SK-N-SH (cell line): ENCODE data around the gene ITPRID1. TPM values are rescaled to one million over a fixed set of nuclear protein-coding genes. Genes with fewer than 3 reads are reported as not detected.

Experiments used
- CTCF ChIA-PET: fragments of 300-600, 350-600 bp; formaldehyde crosslinking; extraction: SDS; loops from one replicate; lab custom pipeline; 2021; lab: Yijun Ruan, JAX
- POLR2A ChIA-PET: fragments of 350-600 bp; sonication (Branson Sonifier 250); formaldehyde crosslinking; extraction: SDS; loops from one replicate; lab custom pipeline; 2020; ENCODE audit warnings: antibody characterized with exemption, inconsistent platforms; lab: Yijun Ruan, JAX
- DNase-seq: peaks from one replicate; pipeline ENCODE4 v3.0.0; 2012
- H2AFZ ChIP-seq: fragments of 200-600 bp; sonication (generic); 2 replicates; pipeline ENCODE4 v1.8.1; 2016; ENCODE audit warnings: antibody characterized with exemption, mild to moderate bottlenecking, low read depth
- H3F3A ChIP-seq: fragments of 200-600 bp; sonication (generic); replicated peaks from 2 replicates; pipeline ENCODE3; 2016; ENCODE audit warnings: antibody characterized with exemption, mild to moderate bottlenecking; ENCODE audit not compliant: insufficient read depth
- H3K27ac ChIP-seq, 2 experiments: fragments of 200-500 bp in 1 of 2; fragments of 200-600 bp in 1 of 2; sonication (Bioruptor generic) in 1 of 2; sonication (generic), shearing (Covaris generic) in 1 of 2; 2 replicates each; pipeline versions ENCODE4 v1.5.1 to v1.6.1; 2014 to 2016; ENCODE audit warnings: low read depth in 2 of 2, inconsistent platforms in 1 of 2, low read length in 1 of 2, mild to moderate bottlenecking in 1 of 2, mixed read lengths in 1 of 2
- H3K27me3 ChIP-seq: fragments of 200-600 bp; sonication (generic), shearing (Covaris generic); 2 replicates; pipeline ENCODE4 v1.6.1; 2016; ENCODE audit warnings: mixed run types; ENCODE audit not compliant: insufficient read depth
- H3K36me3 ChIP-seq, 2 experiments: fragments of 200-500 bp in 1 of 2; fragments of 200-600 bp in 1 of 2; sonication (Bioruptor generic) in 1 of 2; sonication (generic) in 1 of 2; replicated peaks in 1 of 2; 2 replicates each; pipeline versions ENCODE3 to v1.5.1; 2014 to 2016; ENCODE audit warnings: low read length in 1 of 2, mild to moderate bottlenecking in 1 of 2; ENCODE audit not compliant: insufficient read depth in 2 of 2, control insufficient read depth in 1 of 2
- H3K4me1 ChIP-seq, 2 experiments: fragments of 200-500 bp in 1 of 2; fragments of 200-600 bp in 1 of 2; sonication (Bioruptor generic) in 1 of 2; sonication (generic), shearing (Covaris generic) in 1 of 2; 2 replicates each; pipeline versions ENCODE4 v1.5.1 to v1.6.1; 2014 to 2016; ENCODE audit warnings: low read depth in 1 of 2, low read length in 1 of 2, mixed run types in 1 of 2; ENCODE audit not compliant: insufficient read depth in 2 of 2, control insufficient read depth in 1 of 2
- H3K4me2 ChIP-seq: fragments of 200-600 bp; sonication (generic), shearing (Covaris generic); 2 replicates; pipeline ENCODE4 v1.6.1; 2017; ENCODE audit warnings: mixed run types
- H3K4me3 ChIP-seq, 2 experiments: fragments of 200-500 bp in 1 of 2; fragments of 200-600 bp in 1 of 2; sonication (Bioruptor generic) in 1 of 2; sonication (generic), shearing (Covaris generic) in 1 of 2; 2 replicates each; pipeline versions ENCODE4 v1.5.1 to v1.8.1; 2014 to 2016; ENCODE audit warnings: low read depth in 2 of 2, inconsistent platforms in 1 of 2, low read length in 1 of 2, mild to moderate bottlenecking in 1 of 2, mixed read lengths in 1 of 2, moderate library complexity in 1 of 2
- H3K79me2 ChIP-seq: fragments of 200-600 bp; sonication (generic); 2 replicates; pipeline ENCODE4 v1.8.1; 2017; ENCODE audit warnings: mild to moderate bottlenecking; ENCODE audit not compliant: insufficient read depth
- H3K9ac ChIP-seq: fragments of 200-600 bp; sonication (generic); 2 replicates; pipeline ENCODE4 v1.6.1; 2017; ENCODE audit warnings: mixed run types
- H3K9me2 ChIP-seq: fragments of 200-600 bp; sonication (generic); 2 replicates; pipeline ENCODE4 v1.6.1; 2017; ENCODE audit warnings: mixed run types
- H3K9me3 ChIP-seq: fragments of 200-600 bp; sonication (generic); 2 replicates; pipeline ENCODE4 v1.6.1; 2017; ENCODE audit warnings: mixed run types, mild to moderate bottlenecking, moderate library complexity
- H4K20me1 ChIP-seq: fragments of 200-600 bp; sonication (generic); 2 replicates; pipeline ENCODE4 v1.6.1; 2017; ENCODE audit warnings: mild to moderate bottlenecking, mixed run types; ENCODE audit not compliant: insufficient read depth
- CHD2 ChIP-seq: fragments of 150-350 bp; IDR thresholded peaks from 2 replicates; pipeline ENCODE4 v1.6.1; 2018; ENCODE audit warnings: low read length; ENCODE audit not compliant: partially characterized antibody
- ELF1 ChIP-seq: IDR thresholded peaks from 2 replicates; pipeline ENCODE4 v1.4.0; 2012
- EP300 ChIP-seq, 2 experiments: IDR thresholded peaks; 2 replicates each; pipeline versions ENCODE4 v1.4.0 to v1.6.1; 2012; ENCODE audit warnings: borderline replicate concordance in 1 of 2, low read depth in 1 of 2, low read length in 1 of 2
- EZH2phosphoT487 ChIP-seq: fragments of 200-600 bp; sonication (generic); IDR thresholded peaks from 2 replicates; pipeline ENCODE4 v1.6.1; 2017; ENCODE audit warnings: low read depth, mixed run types, mild to moderate bottlenecking, antibody characterized with exemption, moderate library complexity, borderline replicate concordance
- FOSL2 ChIP-seq: IDR thresholded peaks from 2 replicates; pipeline ENCODE4 v1.4.0; 2012; ENCODE audit warnings: low read depth, mild to moderate bottlenecking, moderate library complexity, borderline replicate concordance
- FOXJ3 ChIP-seq: sonication (generic); formaldehyde crosslinking; IDR thresholded peaks from 2 replicates; pipeline ENCODE4 v1.5.1; 2020; ENCODE audit warnings: mild to moderate bottlenecking, missing genetic modification reagents
- FOXM1 ChIP-seq: IDR thresholded peaks from 2 replicates; pipeline ENCODE4 v1.4.0; 2012; ENCODE audit warnings: low read depth, mild to moderate bottlenecking
- GABPA ChIP-seq: IDR thresholded peaks from 2 replicates; pipeline ENCODE4 v1.4.0; 2012; ENCODE audit warnings: low read depth, mild to moderate bottlenecking
- GATA2 ChIP-seq: sonication (generic); formaldehyde crosslinking; IDR thresholded peaks from 2 replicates; pipeline ENCODE4 v1.5.0; 2020; ENCODE audit warnings: mild to moderate bottlenecking, missing genetic modification reagents
- JUND ChIP-seq: IDR thresholded peaks from 2 replicates; pipeline ENCODE4 v1.4.0; 2012
- MEF2A ChIP-seq: IDR thresholded peaks from 2 replicates; pipeline ENCODE4 v1.4.0; 2012; ENCODE audit warnings: low read depth, borderline replicate concordance
- MXI1 ChIP-seq: IDR thresholded peaks from 2 replicates; pipeline ENCODE4 v1.6.1; 2012; ENCODE audit warnings: mild to moderate bottlenecking, low read depth, low read length, improper control_type of control experiment
- NRF1 ChIP-seq: IDR thresholded peaks from 2 replicates; pipeline ENCODE4 v1.6.1; 2012; ENCODE audit warnings: low read depth, mild to moderate bottlenecking, low read length
- PBX3 ChIP-seq: IDR thresholded peaks from 2 replicates; pipeline ENCODE4; 2012
- RAD21 ChIP-seq: IDR thresholded peaks from 2 replicates; pipeline ENCODE4 v1.6.1; 2012; ENCODE audit warnings: mild to moderate bottlenecking, low read length
- RCOR1 ChIP-seq: fragments of 150-350 bp; IDR thresholded peaks from 2 replicates; pipeline ENCODE4 v1.6.1; 2017; ENCODE audit warnings: antibody characterized with exemption, low read length
- RFX5 ChIP-seq: IDR thresholded peaks from 2 replicates; pipeline ENCODE4 v1.6.1; 2012; ENCODE audit warnings: mild to moderate bottlenecking, improper control_type of control experiment, low read length
- RXRA ChIP-seq: IDR thresholded peaks from 2 replicates; pipeline ENCODE4 v1.4.0; 2012; ENCODE audit warnings: low read depth, mild to moderate bottlenecking, borderline replicate concordance
- SIN3A ChIP-seq: IDR thresholded peaks from 2 replicates; pipeline ENCODE4 v1.6.1; 2012; ENCODE audit warnings: low read depth, mild to moderate bottlenecking, low read length, moderate library complexity, borderline replicate concordance
- TAF1 ChIP-seq: IDR thresholded peaks from 2 replicates; pipeline ENCODE4 v1.6.1; 2012; ENCODE audit warnings: low read depth, mild to moderate bottlenecking, low read length, moderate library complexity, borderline replicate concordance
- TCF12 ChIP-seq: IDR thresholded peaks from 2 replicates; pipeline ENCODE4 v1.4.0; 2012
- TEAD4 ChIP-seq: IDR thresholded peaks from 2 replicates; pipeline ENCODE4 v1.4.0; 2012; ENCODE audit warnings: mild to moderate bottlenecking, borderline replicate concordance; ENCODE audit not compliant: insufficient read depth
- USF1 ChIP-seq: IDR thresholded peaks from 2 replicates; pipeline ENCODE4 v1.4.0; 2012; ENCODE audit warnings: low read depth, borderline replicate concordance
- USF2 ChIP-seq: fragments of 150-350 bp; IDR thresholded peaks from 2 replicates; pipeline ENCODE4 v1.6.1; 2017; ENCODE audit warnings: antibody characterized with exemption, low read length, low read depth, borderline replicate concordance
- YY1 ChIP-seq: IDR thresholded peaks from 2 replicates; pipeline ENCODE4 v1.4.0; 2012; ENCODE audit warnings: low read depth, mild to moderate bottlenecking
- ZBTB33 ChIP-seq: IDR thresholded peaks from 2 replicates; pipeline ENCODE4 v1.4.0; 2012; ENCODE audit warnings: low read depth, borderline replicate concordance
- WGBS: methylation state at CpG from one replicate; pipeline ENCODE4 v1.1.6; 2017; ENCODE audit warnings: low lambda C conversion rate; 5-methylcytosine and 5-hydroxymethylcytosine counted together
- polyA plus RNA-seq, 3 experiments: library from polyadenylated mRNA; depleted of rRNA; stranded (reverse); fragments of >200 nt; gene quantifications; 2 replicates each; pipeline ENCODE4 v1.2.3, GENCODE V29; 2012

Gene ITPRID1
- polyA plus RNA-seq, 1 of the 3 experiments (the other 2 are of a cell fraction) = not detected

- H3F3A ChIP-seq = no peaks in the 10 kb centered on the region
- H3K9ac ChIP-seq = no peak overlapping the region
- no peak overlapping the region for H3K4me2 ChIP-seq
- CTCF ChIA-PET = no interaction called here
- POLR2A ChIA-PET = no interaction called here
- no peaks in the 10 kb centered on the region for H3K9me2 ChIP-seq
- no peaks in the 10 kb centered on the region for H3K79me2 ChIP-seq
- peaks cover 32% of the 10 kb centered on the region; the same call in 1 of the 2 replicates for H3K27me3 ChIP-seq
- H3K36me3 ChIP-seq = no peaks in the 10 kb centered on the region
- no peak overlapping the region for H3K27ac ChIP-seq
- no peak overlapping the region for H3K4me3 ChIP-seq
- TF ChIP-seq RFX5 (no peak), TCF12 (no peak), EP300 (IDR thresholded peaks at IDR 0.05; ENCODE audit: borderline replicate concordance in 1 of 2, low read depth in 1 of 2, low read length in 1 of 2) (no peak), SIN3A (no peak), RAD21 (no peak), ELF1 (no peak), FOXM1 (no peak), EZH2phosphoT487 (no peak), JUND (no peak), GATA2 (CRISPR knock-in tag) (no peak), CHD2 (no peak), TAF1 (no peak), GABPA (no peak), RXRA (no peak), USF1 (no peak)
- TF ChIP-seq, all 33 proteins: peak for 0
- H3K9me3 ChIP-seq = no peaks in the 10 kb centered on the region
- H4K20me1 ChIP-seq = no peaks in the 10 kb centered on the region
- H3K4me1 ChIP-seq = no peaks in the 10 kb centered on the region
- H2AFZ ChIP-seq = no peak overlapping the region
- 0% methylated on average over 5 of the region's 5 CpGs for WGBS
- no peak for DNase-seq
These were observed 50.8 kb downstream of the ITPRID1 start for GRCh38 chr7:31564661-31565060.

GRCh38 chr7:31569528-31569927 is 55.6 kb downstream of the ITPRID1 start:
- Histone ChIP-seq H3K4me1 (no peaks in the 10 kb centered on the region), H3K36me3 (no peaks in the 10 kb centered on the region), H2AFZ (no peak overlapping the region), H3K27ac (no peak overlapping the region), H4K20me1 (no peaks in the 10 kb centered on the region), H3K4me2 (no peak overlapping the region), H3K4me3 (no peak overlapping the region), H3K9me2 (no peaks in the 10 kb centered on the region), H3F3A (no peaks in the 10 kb centered on the region), H3K27me3 (peaks cover 27% of the 10 kb centered on the region; the same call in 1 of the 2 replicates), H3K9me3 (no peaks in the 10 kb centered on the region), H3K79me2 (no peaks in the 10 kb centered on the region), H3K9ac (no peak overlapping the region)
- no peak for DNase-seq
- 20% methylated on average over 4 of the region's 4 CpGs for WGBS
- ChIA-PET CTCF (no interaction called here), POLR2A (no interaction called here)
- TF ChIP-seq PBX3 (no peak), GATA2 (CRISPR knock-in tag) (no peak), EZH2phosphoT487 (no peak), SIN3A (no peak), NRF1 (no peak), MXI1 (no peak), TAF1 (no peak), RCOR1 (no peak), USF2 (no peak), FOSL2 (no peak), ZBTB33 (no peak), MEF2A (no peak), TEAD4 (no peak), FOXM1 (no peak), RAD21 (no peak), YY1 (no peak), FOXJ3 (no peak)
